ENCODE results near the gene FOXJ3.

DNA sequence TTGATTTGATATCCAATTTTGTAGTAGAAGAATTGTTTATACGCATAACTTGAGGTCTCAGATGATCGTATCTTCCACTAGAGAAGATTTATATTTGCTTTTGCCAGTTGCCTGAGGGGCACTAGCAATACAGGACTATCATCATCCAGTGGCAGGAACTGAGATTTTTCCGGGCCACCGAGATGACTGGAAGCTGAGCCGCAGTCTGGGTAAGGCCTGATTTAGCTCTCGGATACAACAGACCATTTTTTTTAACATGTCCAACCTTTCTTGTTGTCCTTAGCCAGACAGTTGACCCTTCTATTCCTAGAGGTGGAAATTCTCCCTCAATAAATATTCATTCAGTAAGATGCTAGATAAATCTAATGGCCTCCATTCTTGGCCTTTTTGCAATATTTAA is 207.3 kb downstream of the FOXJ3 start:
- TF ChIP-seq, protein P1, sequence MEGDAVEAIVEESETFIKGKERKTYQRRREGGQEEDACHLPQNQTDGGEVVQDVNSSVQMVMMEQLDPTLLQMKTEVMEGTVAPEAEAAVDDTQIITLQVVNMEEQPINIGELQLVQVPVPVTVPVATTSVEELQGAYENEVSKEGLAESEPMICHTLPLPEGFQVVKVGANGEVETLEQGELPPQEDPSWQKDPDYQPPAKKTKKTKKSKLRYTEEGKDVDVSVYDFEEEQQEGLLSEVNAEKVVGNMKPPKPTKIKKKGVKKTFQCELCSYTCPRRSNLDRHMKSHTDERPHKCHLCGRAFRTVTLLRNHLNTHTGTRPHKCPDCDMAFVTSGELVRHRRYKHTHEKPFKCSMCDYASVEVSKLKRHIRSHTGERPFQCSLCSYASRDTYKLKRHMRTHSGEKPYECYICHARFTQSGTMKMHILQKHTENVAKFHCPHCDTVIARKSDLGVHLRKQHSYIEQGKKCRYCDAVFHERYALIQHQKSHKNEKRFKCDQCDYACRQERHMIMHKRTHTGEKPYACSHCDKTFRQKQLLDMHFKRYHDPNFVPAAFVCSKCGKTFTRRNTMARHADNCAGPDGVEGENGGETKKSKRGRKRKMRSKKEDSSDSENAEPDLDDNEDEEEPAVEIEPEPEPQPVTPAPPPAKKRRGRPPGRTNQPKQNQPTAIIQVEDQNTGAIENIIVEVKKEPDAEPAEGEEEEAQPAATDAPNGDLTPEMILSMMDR (IDR thresholded peaks at IDR 0.05), result no peak
- no peak for TF ChIP-seq SIN3A (IDR thresholded peaks at IDR 0.05; ENCODE audit: borderline replicate concordance, insufficient read depth, low read depth, low read length)
- TF ChIP-seq POLR2AphosphoS5 (IDR thresholded peaks at IDR 0.05; ENCODE audit: low read depth, low read length), result no peak
